ENCODE measurements around the gene UBE2S. TPM values are rescaled to one million over a fixed set of nuclear protein-coding genes. Genes with fewer than 3 reads are reported as not detected.

Gene UBE2S
- polyA plus RNA-seq, 1 donor (not counting 4 experiments of a cell fraction or from before 2014, with no cell fraction given) = 31.8 TPM

DNA sequence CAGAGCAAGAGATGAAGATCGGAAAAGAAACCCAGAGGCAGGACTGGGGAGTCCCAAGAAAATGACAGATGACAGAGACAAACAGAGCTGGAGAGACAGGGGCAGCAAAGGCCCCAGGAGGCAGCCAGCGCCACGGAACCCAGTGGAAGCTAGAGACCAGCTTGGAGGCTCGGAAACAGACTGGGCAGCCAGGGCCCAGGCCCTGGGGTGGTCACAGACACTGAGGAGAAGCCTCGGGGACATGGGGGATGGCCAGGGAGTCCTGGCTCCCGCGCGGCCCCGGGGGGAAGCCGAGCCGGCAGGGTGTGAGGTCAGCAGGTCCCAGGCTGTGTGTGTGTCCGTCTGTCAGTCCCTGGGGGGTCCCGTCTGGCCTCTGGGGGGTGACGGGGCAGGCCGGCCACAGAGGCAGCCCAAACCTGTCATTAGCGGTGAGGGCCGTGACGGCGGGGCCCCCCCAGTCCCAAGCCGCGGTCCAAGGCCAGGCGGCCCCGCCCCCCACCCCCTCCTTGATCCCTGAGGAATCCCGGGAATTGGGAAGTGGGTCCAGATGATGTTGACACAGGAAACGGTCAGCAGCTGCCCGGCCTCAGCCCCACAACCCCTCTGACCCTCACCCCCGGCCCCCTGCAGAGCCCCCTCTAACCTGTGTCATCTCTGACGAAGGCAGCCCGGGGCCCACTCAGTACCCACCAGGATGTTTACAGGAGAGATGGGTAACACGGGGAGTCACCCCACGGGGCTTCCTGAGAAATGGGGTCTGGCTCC is 33.4 kb downstream of the UBE2S start:
- no peak for FAIRE-seq

DNA sequence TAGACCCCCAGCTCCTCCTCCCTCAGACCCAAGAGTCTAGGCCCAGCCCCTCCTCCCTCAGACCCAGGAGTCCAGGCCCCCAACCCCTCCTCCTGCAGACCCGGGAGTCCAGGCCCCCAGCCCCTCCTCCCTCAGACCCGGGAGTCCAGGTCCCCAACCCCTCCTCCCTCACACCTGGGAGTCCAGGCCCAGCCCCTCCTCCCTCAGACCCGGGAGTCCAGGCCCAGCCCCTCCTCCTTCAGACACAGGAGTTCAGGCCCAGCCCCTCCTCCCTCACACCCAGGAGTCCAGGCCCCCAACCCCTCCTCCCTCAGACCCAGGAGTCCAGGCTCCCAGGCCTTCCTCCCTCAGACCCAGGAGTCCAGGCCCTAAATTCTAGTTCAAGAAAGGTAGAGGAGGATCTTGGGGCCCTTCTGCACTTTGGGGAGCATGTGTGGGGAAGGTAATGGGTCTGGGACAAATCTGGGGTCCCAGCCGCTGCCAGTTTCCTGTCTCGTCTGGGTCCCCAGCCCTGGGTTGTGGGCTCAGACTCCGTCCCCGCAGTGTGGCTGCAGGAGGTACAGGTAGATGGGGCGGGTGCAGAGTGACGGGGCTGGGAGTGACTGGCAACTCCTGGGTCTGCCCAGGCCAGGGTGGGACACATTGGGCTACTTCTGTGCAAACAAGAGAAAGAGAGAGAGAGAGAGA is 34.1 kb downstream of the UBE2S start:
- H3K79me2 ChIP-seq (ENCODE audit: control insufficient read depth, insufficient read depth, low read length) = no peaks in the 10 kb centered on the region
- H3K4me2 ChIP-seq (ENCODE audit: control insufficient read depth, extremely low read depth, insufficient read depth, low read depth, low read length) = no peak overlapping the region
- no peak overlapping the region for H3K9ac ChIP-seq (ENCODE audit: control insufficient read depth, extremely low read depth, insufficient read depth, low read length)
- H3K27ac ChIP-seq (ENCODE audit: control insufficient read depth, insufficient read depth, low read length) = no peak overlapping the region
- TF ChIP-seq, protein P1, sequence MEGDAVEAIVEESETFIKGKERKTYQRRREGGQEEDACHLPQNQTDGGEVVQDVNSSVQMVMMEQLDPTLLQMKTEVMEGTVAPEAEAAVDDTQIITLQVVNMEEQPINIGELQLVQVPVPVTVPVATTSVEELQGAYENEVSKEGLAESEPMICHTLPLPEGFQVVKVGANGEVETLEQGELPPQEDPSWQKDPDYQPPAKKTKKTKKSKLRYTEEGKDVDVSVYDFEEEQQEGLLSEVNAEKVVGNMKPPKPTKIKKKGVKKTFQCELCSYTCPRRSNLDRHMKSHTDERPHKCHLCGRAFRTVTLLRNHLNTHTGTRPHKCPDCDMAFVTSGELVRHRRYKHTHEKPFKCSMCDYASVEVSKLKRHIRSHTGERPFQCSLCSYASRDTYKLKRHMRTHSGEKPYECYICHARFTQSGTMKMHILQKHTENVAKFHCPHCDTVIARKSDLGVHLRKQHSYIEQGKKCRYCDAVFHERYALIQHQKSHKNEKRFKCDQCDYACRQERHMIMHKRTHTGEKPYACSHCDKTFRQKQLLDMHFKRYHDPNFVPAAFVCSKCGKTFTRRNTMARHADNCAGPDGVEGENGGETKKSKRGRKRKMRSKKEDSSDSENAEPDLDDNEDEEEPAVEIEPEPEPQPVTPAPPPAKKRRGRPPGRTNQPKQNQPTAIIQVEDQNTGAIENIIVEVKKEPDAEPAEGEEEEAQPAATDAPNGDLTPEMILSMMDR (optimal IDR thresholded peaks at IDR 0.05 in 1 of 3, IDR thresholded peaks at IDR 0.05 in 1 of 3, conservative IDR thresholded peaks at IDR 0.05 in 1 of 3; ENCODE audit: extremely low read depth in 1 of 3, insufficient read depth in 2 of 3, low read length in 3 of 3) = no peak
- no peak for TF ChIP-seq EZH2 (IDR thresholded peaks at IDR 0.05; ENCODE audit: low read length)
- DNase-seq (ENCODE audit: low read depth, low spot score) (no peak), FAIRE-seq (no peak)
- no peak overlapping the region for H3K4me3 ChIP-seq (ENCODE audit: control insufficient read depth in 2 of 3, extremely low read depth in 1 of 3, insufficient read depth in 2 of 3, low read depth in 1 of 3, low read length in 3 of 3)
- H4K20me1 ChIP-seq (ENCODE audit: control insufficient read depth, extremely low read depth, insufficient read depth, low read length) = no peaks in the 10 kb centered on the region
- no peaks in the 10 kb centered on the region for H3K9me1 ChIP-seq (ENCODE audit: control insufficient read depth, extremely low read depth, insufficient read depth, low read length)
- dilution Hi-C loops (cut with MboI; ENCODE audit: extremely low pct_ligation_motif_present, low sequenced_read_pairs) = no loop called here
- H2AFZ ChIP-seq (ENCODE audit: control insufficient read depth, low read length) = no peak overlapping the region
- H3K9me3 ChIP-seq (ENCODE audit: control insufficient read depth, low read depth, low read length) = no peaks in the 10 kb centered on the region
- H3K27me3 ChIP-seq (ENCODE audit: control insufficient read depth, extremely low read depth, insufficient read depth, low read length) = peaks cover 15% of the 10 kb centered on the region
- no peaks in the 10 kb centered on the region for H3K36me3 ChIP-seq (ENCODE audit: control insufficient read depth in 2 of 2, extremely low read depth in 1 of 2, insufficient read depth in 2 of 2, low read length in 2 of 2)
- H3K4me1 ChIP-seq (ENCODE audit: control insufficient read depth, extremely low read depth, insufficient read depth, low read length) = peaks cover 15% of the 10 kb centered on the region

More for the DNA sequence above, 33.4 kb downstream of the UBE2S start:
- no peak for TF ChIP-seq EZH2 (IDR thresholded peaks at IDR 0.05; ENCODE audit: low read length)
- TF ChIP-seq, protein P1 (optimal IDR thresholded peaks at IDR 0.05 in 1 of 3, IDR thresholded peaks at IDR 0.05 in 1 of 3, conservative IDR thresholded peaks at IDR 0.05 in 1 of 3; ENCODE audit: extremely low read depth in 1 of 3, insufficient read depth in 2 of 3, low read length in 3 of 3) = no peak
- Histone ChIP-seq H3K36me3 (ENCODE audit: control insufficient read depth in 2 of 2, extremely low read depth in 1 of 2, insufficient read depth in 2 of 2, low read length in 2 of 2) (no peaks in the 10 kb centered on the region), H3K9me3 (ENCODE audit: control insufficient read depth, low read depth, low read length) (no peaks in the 10 kb centered on the region), H3K27ac (ENCODE audit: control insufficient read depth, insufficient read depth, low read length) (no peak overlapping the region), H3K79me2 (ENCODE audit: control insufficient read depth, insufficient read depth, low read length) (no peaks in the 10 kb centered on the region), H3K4me2 (ENCODE audit: control insufficient read depth, extremely low read depth, insufficient read depth, low read depth, low read length) (no peak overlapping the region), H4K20me1 (ENCODE audit: control insufficient read depth, extremely low read depth, insufficient read depth, low read length) (no peaks in the 10 kb centered on the region), H3K27me3 (ENCODE audit: control insufficient read depth, extremely low read depth, insufficient read depth, low read length) (peaks cover 15% of the 10 kb centered on the region), H2AFZ (ENCODE audit: control insufficient read depth, low read length) (no peak overlapping the region), H3K9me1 (ENCODE audit: control insufficient read depth, extremely low read depth, insufficient read depth, low read length) (no peaks in the 10 kb centered on the region), H3K9ac (ENCODE audit: control insufficient read depth, extremely low read depth, insufficient read depth, low read length) (no peak overlapping the region), H3K4me1 (ENCODE audit: control insufficient read depth, extremely low read depth, insufficient read depth, low read length) (peaks cover 10% of the 10 kb centered on the region), H3K4me3 (ENCODE audit: control insufficient read depth in 2 of 3, extremely low read depth in 1 of 3, insufficient read depth in 2 of 3, low read depth in 1 of 3, low read length in 3 of 3) (no peak overlapping the region)
- no peak for DNase-seq (ENCODE audit: low read depth, low spot score)
- dilution Hi-C loops (cut with MboI; ENCODE audit: extremely low pct_ligation_motif_present, low sequenced_read_pairs) = no loop called here

All from keratinocyte (primary cell).